Peyer's patch (tissue), 4 donors: ENCODE measurements around the gene GRID2.

ENCODE experiments used
- POLR2A ChIP-seq, 2 donors: fragments of 450-650 bp; IDR thresholded peaks; one replicate each; pipeline ENCODE4 v1.5.1; 2017; ENCODE audit warnings: antibody characterized with exemption in 2 of 2, mild to moderate bottlenecking in 2 of 2, moderate library complexity in 2 of 2
- TF ChIP-seq, protein P1 (sequence below), 6 experiments: fragments of 450-650 bp in 4 of 6; fragments of 200-600 bp in 2 of 6; sonication (generic) in 1 of 6; IDR thresholded peaks; one replicate each; pipeline ENCODE4 v1.5.1; 2017 to 2019; ENCODE audit warnings: antibody characterized with exemption in 6 of 6, mild to moderate bottlenecking in 3 of 6, moderate library complexity in 1 of 6

DNA sequence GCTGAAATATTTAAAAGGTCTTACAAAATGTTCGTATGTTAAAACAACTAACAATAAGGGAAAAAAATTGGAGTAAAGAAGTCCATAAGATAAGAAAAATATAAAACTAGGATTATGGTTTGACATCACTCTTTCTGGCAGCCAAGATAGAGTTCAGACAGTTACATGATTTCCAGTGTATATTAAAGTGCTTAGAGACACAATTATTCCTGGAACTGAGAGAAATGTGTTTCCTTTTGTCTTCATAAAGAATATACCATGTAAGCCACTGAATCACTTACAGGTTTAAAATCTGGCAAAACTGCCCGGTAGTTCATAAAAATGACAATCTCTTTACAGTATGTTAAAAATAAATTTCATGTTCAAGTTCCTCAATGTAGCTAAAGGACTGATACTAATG lies 986.1 kb downstream of the GRID2 start:
- TF ChIP-seq, protein P1, sequence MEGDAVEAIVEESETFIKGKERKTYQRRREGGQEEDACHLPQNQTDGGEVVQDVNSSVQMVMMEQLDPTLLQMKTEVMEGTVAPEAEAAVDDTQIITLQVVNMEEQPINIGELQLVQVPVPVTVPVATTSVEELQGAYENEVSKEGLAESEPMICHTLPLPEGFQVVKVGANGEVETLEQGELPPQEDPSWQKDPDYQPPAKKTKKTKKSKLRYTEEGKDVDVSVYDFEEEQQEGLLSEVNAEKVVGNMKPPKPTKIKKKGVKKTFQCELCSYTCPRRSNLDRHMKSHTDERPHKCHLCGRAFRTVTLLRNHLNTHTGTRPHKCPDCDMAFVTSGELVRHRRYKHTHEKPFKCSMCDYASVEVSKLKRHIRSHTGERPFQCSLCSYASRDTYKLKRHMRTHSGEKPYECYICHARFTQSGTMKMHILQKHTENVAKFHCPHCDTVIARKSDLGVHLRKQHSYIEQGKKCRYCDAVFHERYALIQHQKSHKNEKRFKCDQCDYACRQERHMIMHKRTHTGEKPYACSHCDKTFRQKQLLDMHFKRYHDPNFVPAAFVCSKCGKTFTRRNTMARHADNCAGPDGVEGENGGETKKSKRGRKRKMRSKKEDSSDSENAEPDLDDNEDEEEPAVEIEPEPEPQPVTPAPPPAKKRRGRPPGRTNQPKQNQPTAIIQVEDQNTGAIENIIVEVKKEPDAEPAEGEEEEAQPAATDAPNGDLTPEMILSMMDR (IDR thresholded peaks at IDR 0.05): no peak
- TF ChIP-seq POLR2A (IDR thresholded peaks at IDR 0.05): no peak
